ENCODE results near the gene SMARCB1.

Gene SMARCB1

DNA sequence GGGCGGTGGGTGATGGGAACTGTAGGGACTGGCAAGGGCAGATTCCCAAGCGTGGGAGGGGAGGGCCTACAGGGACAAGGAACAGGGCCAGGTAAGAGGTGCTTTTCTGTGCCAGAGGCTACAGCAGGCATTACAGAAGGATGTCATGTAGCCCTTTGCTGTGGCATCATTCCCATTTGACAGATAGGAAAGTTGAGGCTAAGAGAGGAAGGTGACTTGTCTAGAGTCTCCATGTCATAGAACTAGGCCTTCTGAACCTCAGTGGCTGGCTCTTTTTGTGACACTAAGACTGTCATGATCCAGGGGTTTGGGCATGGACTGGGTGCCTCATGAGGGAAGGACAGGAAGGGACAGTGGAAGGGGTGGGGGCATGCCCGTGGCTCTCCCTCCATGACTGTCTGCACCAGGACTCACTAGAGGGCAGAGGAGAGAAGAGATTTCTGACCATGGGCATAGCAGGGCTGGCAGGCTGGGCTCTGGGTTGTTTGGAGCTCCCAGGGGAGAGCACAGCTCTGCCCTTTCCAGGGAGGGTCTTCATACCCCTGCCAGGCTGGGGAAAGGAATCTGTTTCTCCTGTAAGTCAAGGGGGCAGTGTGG lies 10.9 kb upstream of the SMARCB1 start:
- DNase-seq (ENCODE audit: insufficient read length, low spot score) (no peak), FAIRE-seq (no peak)
- TF ChIP-seq, protein P1, sequence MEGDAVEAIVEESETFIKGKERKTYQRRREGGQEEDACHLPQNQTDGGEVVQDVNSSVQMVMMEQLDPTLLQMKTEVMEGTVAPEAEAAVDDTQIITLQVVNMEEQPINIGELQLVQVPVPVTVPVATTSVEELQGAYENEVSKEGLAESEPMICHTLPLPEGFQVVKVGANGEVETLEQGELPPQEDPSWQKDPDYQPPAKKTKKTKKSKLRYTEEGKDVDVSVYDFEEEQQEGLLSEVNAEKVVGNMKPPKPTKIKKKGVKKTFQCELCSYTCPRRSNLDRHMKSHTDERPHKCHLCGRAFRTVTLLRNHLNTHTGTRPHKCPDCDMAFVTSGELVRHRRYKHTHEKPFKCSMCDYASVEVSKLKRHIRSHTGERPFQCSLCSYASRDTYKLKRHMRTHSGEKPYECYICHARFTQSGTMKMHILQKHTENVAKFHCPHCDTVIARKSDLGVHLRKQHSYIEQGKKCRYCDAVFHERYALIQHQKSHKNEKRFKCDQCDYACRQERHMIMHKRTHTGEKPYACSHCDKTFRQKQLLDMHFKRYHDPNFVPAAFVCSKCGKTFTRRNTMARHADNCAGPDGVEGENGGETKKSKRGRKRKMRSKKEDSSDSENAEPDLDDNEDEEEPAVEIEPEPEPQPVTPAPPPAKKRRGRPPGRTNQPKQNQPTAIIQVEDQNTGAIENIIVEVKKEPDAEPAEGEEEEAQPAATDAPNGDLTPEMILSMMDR (IDR thresholded peaks at IDR 0.05; ENCODE audit: insufficient read depth, missing control alignments) = no peak

DNA sequence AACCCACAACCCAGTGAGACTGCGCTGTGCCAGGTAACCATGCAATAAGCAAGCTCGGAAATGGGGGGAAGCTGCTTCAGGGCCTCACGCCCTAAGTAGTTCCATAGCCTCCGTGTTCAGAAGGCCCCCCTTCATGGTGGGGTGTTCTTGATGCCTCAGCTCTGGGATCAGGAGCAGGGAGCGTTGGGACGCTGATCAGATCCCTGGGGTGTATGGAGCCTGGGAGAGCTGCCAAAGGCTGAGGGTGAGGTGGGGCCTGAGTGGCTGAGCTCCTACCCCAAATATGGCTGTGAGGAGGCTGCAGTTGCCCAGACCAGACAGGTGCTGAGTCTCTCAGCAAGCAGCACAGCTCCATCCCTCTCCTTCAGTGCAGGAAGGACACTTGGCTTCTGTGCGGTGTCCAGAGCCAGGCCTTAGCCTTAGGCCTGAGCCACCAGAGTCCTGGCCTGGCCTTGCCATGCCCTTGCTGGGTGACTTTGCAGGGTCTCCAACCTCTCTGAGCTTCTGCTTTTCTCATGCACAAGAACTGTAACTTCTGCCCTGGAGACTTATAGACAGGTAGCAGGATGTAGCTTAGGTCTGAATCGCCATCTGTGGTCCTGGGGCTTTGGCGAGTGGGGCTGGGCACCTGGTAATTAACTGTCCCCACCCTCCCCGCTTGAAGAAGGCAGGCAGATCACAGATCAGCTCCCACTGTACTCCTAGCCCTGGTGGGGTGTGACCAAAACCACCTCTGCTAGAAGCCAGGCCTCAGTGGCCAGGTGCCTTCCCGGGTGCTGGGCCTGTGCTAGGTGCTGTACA lies 8.8 kb upstream of the SMARCB1 start:
- no peak for DNase-seq (ENCODE audit: insufficient read length, low spot score)

DNA sequence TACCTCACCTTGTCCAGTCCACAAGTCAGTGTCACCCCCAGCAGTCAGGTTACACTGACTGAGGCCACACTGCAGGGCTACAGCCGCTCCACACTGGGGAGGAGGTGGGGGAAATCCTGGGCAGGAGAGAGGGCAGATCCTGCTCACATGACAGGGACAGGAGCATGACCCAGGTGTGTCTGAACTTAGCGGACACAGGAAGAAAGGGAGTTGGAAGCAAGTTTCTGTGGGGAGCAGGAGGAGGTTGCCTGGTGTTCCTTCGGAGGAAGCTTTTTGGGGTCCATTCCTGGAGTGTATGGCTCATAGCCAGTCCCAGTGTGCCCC lies 8.2 kb upstream of the SMARCB1 start:
- FAIRE-seq = no peak
- TF ChIP-seq, protein P1 (IDR thresholded peaks at IDR 0.05; ENCODE audit: insufficient read depth, missing control alignments) = no peak
- no peak for DNase-seq (ENCODE audit: insufficient read length, low spot score)

More for the DNA sequence above, 8.8 kb upstream of the SMARCB1 start:
- TF ChIP-seq, protein P1 (IDR thresholded peaks at IDR 0.05; ENCODE audit: insufficient read depth, missing control alignments) = no peak
- no peak for FAIRE-seq

DNA sequence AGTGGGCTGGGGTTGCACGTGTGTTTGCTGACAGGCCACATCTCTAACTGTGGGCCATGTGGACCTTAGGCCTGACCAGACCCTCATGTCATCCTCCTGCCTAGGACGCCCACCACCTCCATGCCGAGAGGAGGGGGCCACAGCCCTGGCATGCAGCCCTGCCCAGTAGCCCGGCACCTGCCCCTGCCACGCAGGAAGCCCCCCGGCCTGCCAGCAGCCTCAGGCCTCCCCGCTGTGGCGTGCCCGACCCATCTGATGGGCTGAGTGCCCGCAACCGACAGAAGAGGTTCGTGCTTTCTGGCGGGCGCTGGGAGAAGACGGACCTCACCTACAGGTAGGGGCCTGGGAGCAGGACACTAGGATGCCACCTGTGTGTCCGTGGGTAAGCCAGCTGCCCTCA lies 7.7 kb upstream of the SMARCB1 start:
- TF ChIP-seq, protein P1 (IDR thresholded peaks at IDR 0.05; ENCODE audit: insufficient read depth, missing control alignments) = no peak
- FAIRE-seq (no peak), DNase-seq (ENCODE audit: insufficient read length, low spot score) (no peak)

DNA sequence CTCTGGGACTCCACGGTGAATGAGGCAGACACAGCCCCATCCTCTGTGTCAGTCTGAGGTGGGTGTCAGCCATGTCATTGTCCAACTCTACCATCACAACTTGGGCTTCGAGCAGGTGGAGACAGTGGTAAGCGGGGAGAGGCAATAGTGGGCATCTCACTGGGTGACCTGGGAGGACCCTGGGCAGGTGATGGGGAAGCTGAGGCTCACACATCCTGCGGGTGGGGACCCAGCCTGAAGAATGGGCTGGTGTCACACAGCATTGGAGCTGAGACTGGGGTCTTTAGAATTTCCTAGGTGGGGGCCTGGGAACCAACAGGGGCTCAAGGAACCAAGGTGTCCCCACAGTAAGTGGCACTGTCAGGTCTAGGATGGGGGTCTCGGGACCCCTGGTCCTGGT lies 7.0 kb upstream of the SMARCB1 start:
- no peak for DNase-seq (ENCODE audit: insufficient read length, low spot score)
- FAIRE-seq = no peak
- TF ChIP-seq, protein P1 (IDR thresholded peaks at IDR 0.05; ENCODE audit: insufficient read depth, missing control alignments) = no peak

DNA sequence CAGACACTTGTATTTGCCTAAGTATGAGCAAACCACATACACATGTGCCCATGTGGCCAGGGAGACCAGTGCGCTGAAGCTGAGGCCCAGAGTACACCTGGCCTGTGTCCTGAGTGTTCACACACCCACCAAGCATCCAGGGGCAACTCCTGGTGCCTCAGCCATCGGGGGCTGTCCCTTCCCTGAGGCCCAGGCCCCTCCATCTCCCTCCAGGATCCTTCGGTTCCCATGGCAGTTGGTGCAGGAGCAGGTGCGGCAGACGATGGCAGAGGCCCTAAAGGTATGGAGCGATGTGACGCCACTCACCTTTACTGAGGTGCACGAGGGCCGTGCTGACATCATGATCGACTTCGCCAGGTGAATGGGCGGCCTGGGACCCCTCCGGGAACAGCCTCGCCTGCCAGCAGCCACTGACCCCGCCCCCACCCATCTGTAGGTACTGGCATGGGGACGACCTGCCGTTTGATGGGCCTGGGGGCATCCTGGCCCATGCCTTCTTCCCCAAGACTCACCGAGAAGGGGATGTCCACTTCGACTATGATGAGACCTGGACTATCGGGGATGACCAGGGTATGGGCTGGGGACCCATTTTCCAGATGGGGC lies 6.5 kb upstream of the SMARCB1 start:
- FAIRE-seq (no peak), DNase-seq (ENCODE audit: insufficient read length, low spot score) (no peak)

More for the DNA sequence above, 6.5 kb upstream of the SMARCB1 start:
- TF ChIP-seq, protein P1 (IDR thresholded peaks at IDR 0.05; ENCODE audit: insufficient read depth, missing control alignments) = no peak
